Measurements from ENCODE around the gene ZFR2.
A peak's percentile ranks its signal among the peaks of the same experiment; 100 is the strongest.

Gene ZFR2

GRCh38 chr19:3814648-3815047 is 54.2 kb downstream of the ZFR2 start:
- H3K4me2 ChIP-seq (ENCODE audit: low read length) = no peak overlapping the region
- H3K27me3 ChIP-seq (ENCODE audit: control insufficient read depth, low read length) = peaks cover 17% of the 10 kb centered on the region
- peaks cover 31% of the 10 kb centered on the region for H3K4me1 ChIP-seq (ENCODE audit: control insufficient read depth, low read length)
- H3K4me3 ChIP-seq (ENCODE audit: low read length) = no peak overlapping the region
- H3K9me3 ChIP-seq (ENCODE audit: control insufficient read depth, insufficient read depth, low read length) = no peaks in the 10 kb centered on the region
- no peak overlapping the region for H3K27ac ChIP-seq (ENCODE audit: low read depth, low read length)
- TF ChIP-seq, protein P1, sequence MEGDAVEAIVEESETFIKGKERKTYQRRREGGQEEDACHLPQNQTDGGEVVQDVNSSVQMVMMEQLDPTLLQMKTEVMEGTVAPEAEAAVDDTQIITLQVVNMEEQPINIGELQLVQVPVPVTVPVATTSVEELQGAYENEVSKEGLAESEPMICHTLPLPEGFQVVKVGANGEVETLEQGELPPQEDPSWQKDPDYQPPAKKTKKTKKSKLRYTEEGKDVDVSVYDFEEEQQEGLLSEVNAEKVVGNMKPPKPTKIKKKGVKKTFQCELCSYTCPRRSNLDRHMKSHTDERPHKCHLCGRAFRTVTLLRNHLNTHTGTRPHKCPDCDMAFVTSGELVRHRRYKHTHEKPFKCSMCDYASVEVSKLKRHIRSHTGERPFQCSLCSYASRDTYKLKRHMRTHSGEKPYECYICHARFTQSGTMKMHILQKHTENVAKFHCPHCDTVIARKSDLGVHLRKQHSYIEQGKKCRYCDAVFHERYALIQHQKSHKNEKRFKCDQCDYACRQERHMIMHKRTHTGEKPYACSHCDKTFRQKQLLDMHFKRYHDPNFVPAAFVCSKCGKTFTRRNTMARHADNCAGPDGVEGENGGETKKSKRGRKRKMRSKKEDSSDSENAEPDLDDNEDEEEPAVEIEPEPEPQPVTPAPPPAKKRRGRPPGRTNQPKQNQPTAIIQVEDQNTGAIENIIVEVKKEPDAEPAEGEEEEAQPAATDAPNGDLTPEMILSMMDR (IDR thresholded peaks at IDR 0.05; ENCODE audit: low read depth, low read length, poor library complexity, severe bottlenecking) = no peak
- TF ChIP-seq EZH2phosphoT487 (IDR thresholded peaks at IDR 0.05; ENCODE audit: borderline replicate concordance, low read length) = no peak
- no peaks in the 10 kb centered on the region for H4K20me1 ChIP-seq (ENCODE audit: control insufficient read depth, insufficient read depth, low read depth, low read length)
- no peaks in the 10 kb centered on the region for H3K79me2 ChIP-seq (ENCODE audit: control insufficient read depth, low read length)
- no peaks in the 10 kb centered on the region; the same call in 1 of the 2 replicates for H3F3A ChIP-seq (ENCODE audit: control insufficient read depth, insufficient read depth)
- no peaks in the 10 kb centered on the region for H3K36me3 ChIP-seq (ENCODE audit: control insufficient read depth, low read length)
- no peaks in the 10 kb centered on the region for H3K9me2 ChIP-seq (replicated peaks; ENCODE audit: control insufficient read depth, low read length)

- Histone ChIP-seq H3K4me2 (ENCODE audit: low read length) (no peak overlapping the region), H3K4me1 (ENCODE audit: control insufficient read depth, low read length) (peaks cover 31% of the 10 kb centered on the region), H3K4me3 (ENCODE audit: low read length) (no peak overlapping the region), H3K27ac (ENCODE audit: low read depth, low read length) (no peak overlapping the region), H3K9me3 (ENCODE audit: control insufficient read depth, insufficient read depth, low read length) (no peaks in the 10 kb centered on the region), H3F3A (ENCODE audit: control insufficient read depth, insufficient read depth) (no peaks in the 10 kb centered on the region; the same call in 1 of the 2 replicates), H3K79me2 (ENCODE audit: control insufficient read depth, low read length) (no peaks in the 10 kb centered on the region), H3K36me3 (ENCODE audit: control insufficient read depth, low read length) (no peaks in the 10 kb centered on the region), H4K20me1 (ENCODE audit: control insufficient read depth, insufficient read depth, low read depth, low read length) (no peaks in the 10 kb centered on the region), H3K9me2 (replicated peaks; ENCODE audit: control insufficient read depth, low read length) (no peaks in the 10 kb centered on the region), H3K27me3 (ENCODE audit: control insufficient read depth, low read length) (peaks cover 17% of the 10 kb centered on the region)
- TF ChIP-seq, protein P1 (IDR thresholded peaks at IDR 0.05; ENCODE audit: low read depth, low read length, poor library complexity, severe bottlenecking) = no peak
- TF ChIP-seq EZH2phosphoT487 (IDR thresholded peaks at IDR 0.05; ENCODE audit: borderline replicate concordance, low read length) = no peak
Measured at GRCh38 chr19:3813473-3814392, 55.1 kb downstream of the ZFR2 start.

DNA sequence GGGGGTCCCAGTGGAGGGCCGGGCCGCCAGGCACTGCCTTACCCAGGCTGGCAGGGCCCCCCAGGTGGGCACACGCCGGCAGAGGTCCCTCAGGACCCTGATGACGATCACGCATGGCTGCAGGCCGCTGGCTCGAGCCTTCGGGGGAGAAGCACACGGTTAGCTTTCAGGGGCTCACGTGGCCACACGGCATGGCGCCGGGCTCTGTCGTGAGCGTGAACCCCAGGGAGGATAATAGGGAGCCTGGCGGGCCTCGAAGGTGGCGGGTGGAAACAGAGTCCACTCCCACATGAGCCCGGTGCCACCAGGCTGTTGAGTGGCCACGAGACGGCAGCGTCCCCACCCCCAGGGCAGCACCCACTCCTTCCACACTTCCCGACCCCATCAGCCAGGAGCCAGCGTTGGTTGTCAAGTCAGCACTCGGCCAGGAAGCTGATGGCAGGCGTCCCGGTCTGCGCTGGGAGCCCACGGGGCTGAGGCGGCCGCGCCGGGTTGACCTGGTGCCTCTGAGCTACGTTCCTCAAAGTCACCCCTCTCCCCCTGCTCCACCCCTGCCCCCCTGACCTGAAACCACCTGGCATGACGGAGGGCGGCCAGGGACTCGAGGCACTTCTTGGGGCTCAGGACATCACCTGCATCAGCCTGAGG is 58.0 kb downstream of the ZFR2 start:
- Histone ChIP-seq H3K9me3 (ENCODE audit: control insufficient read depth, insufficient read depth, low read length) (peaks cover 4% of the 10 kb centered on the region; the same call in 1 of the 2 replicates), H3K36me3 (ENCODE audit: control insufficient read depth, low read length) (no peaks in the 10 kb centered on the region), H3F3A (ENCODE audit: control insufficient read depth, insufficient read depth) (no peaks in the 10 kb centered on the region; the same call in 1 of the 2 replicates), H3K27ac (ENCODE audit: low read depth, low read length) (no peak overlapping the region), H4K20me1 (ENCODE audit: control insufficient read depth, insufficient read depth, low read depth, low read length) (no peaks in the 10 kb centered on the region), H3K4me3 (ENCODE audit: low read length) (no peak overlapping the region), H3K79me2 (ENCODE audit: control insufficient read depth, low read length) (no peaks in the 10 kb centered on the region), H3K9me2 (replicated peaks; ENCODE audit: control insufficient read depth, low read length) (no peaks in the 10 kb centered on the region), H3K27me3 (ENCODE audit: control insufficient read depth, low read length) (peaks cover 15% of the 10 kb centered on the region), H3K4me1 (ENCODE audit: control insufficient read depth, low read length) (peaks cover 31% of the 10 kb centered on the region), H3K4me2 (ENCODE audit: low read length) (peak overlapping the region; percentile 46)
- TF ChIP-seq EZH2phosphoT487 (IDR thresholded peaks at IDR 0.05; ENCODE audit: borderline replicate concordance, low read length) = no peak
- TF ChIP-seq, protein P1 (IDR thresholded peaks at IDR 0.05; ENCODE audit: low read depth, low read length, poor library complexity, severe bottlenecking) = no peak
